GM12878 (cell line): ENCODE measurements around the gene KRTAP5-2. TPM values are rescaled to one million over a fixed set of nuclear protein-coding genes. Genes with fewer than 3 reads are reported as not detected.

Experiments
- ATAC-seq: fragments of 200-7000 bp; cut with Tn5 transposase; 3 replicates; pipeline ENCODE4 v1.9.1; 2020; ENCODE audit warnings: mild to moderate bottlenecking, moderate library complexity
- BruUV-seq: library from RNA; stranded (reverse); fragments of 400-500 nt; replicated peaks from 2 replicates; lab custom pipeline; 2021; lab: Mats Ljungman, UMichigan
- CTCF ChIA-PET: fragments of 300-600 bp; sonication (Branson Sonifier 250); formaldehyde crosslinking; extraction: SDS; loops from one replicate; lab custom pipeline; 2021; ENCODE audit warnings: inconsistent platforms; lab: Yijun Ruan, JAX
- POLR2A ChIA-PET: fragments of 350-600 bp; formaldehyde crosslinking; extraction: SDS; loops from one replicate; lab custom pipeline; 2021; ENCODE audit warnings: inconsistent platforms; lab: Charles Lee
- RAD21 ChIA-PET: fragments of 300-600 bp; sonication (Branson Sonifier 250); formaldehyde crosslinking; loops from one replicate; lab custom pipeline; 2023; ENCODE audit warnings: antibody characterized with exemption; ENCODE audit not compliant: unreplicated experiment; lab: Charles Lee
- SMC1A ChIA-PET: fragments of 300-600 bp; sonication (Branson Sonifier 250); formaldehyde crosslinking; loops from one replicate; lab custom pipeline; 2023; ENCODE audit not compliant: unreplicated experiment, uncharacterized antibody; lab: Charles Lee
- DNase-seq: peaks from one replicate; pipeline ENCODE4 v3.0.0-alpha.2; 2011; ENCODE audit warnings: low read depth, low spot score
- FAIRE-seq: peaks from 3 replicates; lab custom pipeline; 2011; peaks lifted over from hg19 to GRCh38; lab: Jason Lieb, UNC
- H2AFZ ChIP-seq: 2 replicates; pipeline ENCODE4 v1.6.0; 2011; ENCODE audit warnings: low read depth, low read length, control low read depth; ENCODE audit not compliant: control insufficient read depth
- H3K27ac ChIP-seq: 2 replicates; pipeline ENCODE4 v1.5.1; 2011; ENCODE audit warnings: control low read depth; ENCODE audit not compliant: control insufficient read depth, insufficient read depth
- H3K27me3 ChIP-seq, 2 experiments: replicated peaks in 1 of 2; 2 replicates each; pipeline versions ENCODE4 v1.6.0 to v1.6.1; 2011; ENCODE audit warnings: low read length in 1 of 2; ENCODE audit not compliant: control insufficient read depth in 2 of 2, insufficient read depth in 2 of 2
- H3K36me3 ChIP-seq, 2 experiments: 2 replicates each; pipeline ENCODE4 v1.5.1; 2011; ENCODE audit warnings: low read length in 1 of 2; ENCODE audit not compliant: control insufficient read depth in 2 of 2, insufficient read depth in 2 of 2
- H3K4me1 ChIP-seq: 2 replicates; pipeline ENCODE4 v1.6.1; 2011; ENCODE audit warnings: mild to moderate bottlenecking, low read length, moderate library complexity, mixed read lengths; ENCODE audit not compliant: control insufficient read depth, insufficient read depth
- H3K4me2 ChIP-seq: 2 replicates; pipeline ENCODE4 v1.6.0; 2011; ENCODE audit warnings: control low read depth; ENCODE audit not compliant: control insufficient read depth, insufficient read depth
- H3K4me3 ChIP-seq: fragments of 200-600 bp; sonication (generic); 2 replicates; pipeline ENCODE4 v1.5.1; 2016
- H3K79me2 ChIP-seq: 2 replicates; pipeline ENCODE4 v1.6.0; 2011; ENCODE audit warnings: low read length; ENCODE audit not compliant: control insufficient read depth, insufficient read depth
- H3K9ac ChIP-seq: 2 replicates; pipeline ENCODE4 v1.8.0; 2011; ENCODE audit warnings: low read length, control low read depth, mixed read lengths; ENCODE audit not compliant: control insufficient read depth, insufficient read depth
- H3K9me3 ChIP-seq: replicated peaks from 3 replicates; pipeline ENCODE4 v1.5.1; 2011; ENCODE audit warnings: mild to moderate bottlenecking, low read length; ENCODE audit not compliant: control insufficient read depth, insufficient read depth
- H4K20me1 ChIP-seq: 2 replicates; pipeline ENCODE4 v1.6.0; 2011; ENCODE audit not compliant: control insufficient read depth, insufficient read depth
- BCL11A ChIP-seq: IDR thresholded peaks from 2 replicates; pipeline ENCODE4 v1.6.1; 2011; ENCODE audit warnings: low read depth, low read length
- CBX3 ChIP-seq: fragments of 200-600 bp; sonication (generic); IDR thresholded peaks from 2 replicates; pipeline ENCODE4 v1.6.1; 2016; ENCODE audit warnings: low read depth, borderline replicate concordance
- EP300 ChIP-seq, 2 experiments: fragments of 150-350 bp in 1 of 2; IDR thresholded peaks; 2 replicates each; pipeline ENCODE4 v1.6.1; 2011 to 2012; ENCODE audit warnings: low read depth in 2 of 2, low read length in 2 of 2, borderline replicate concordance in 1 of 2, improper control_type of control experiment in 1 of 2, inconsistent platforms in 1 of 2; ENCODE audit not compliant: control insufficient read depth in 1 of 2
- HCFC1 ChIP-seq: fragments of 150-350 bp; IDR thresholded peaks from 2 replicates; pipeline ENCODE4 v1.6.1; 2014; ENCODE audit warnings: low read length
- KLF5 ChIP-seq: fragments of 450-650 bp; IDR thresholded peaks from 2 replicates; pipeline ENCODE4 v1.6.1; 2014; ENCODE audit warnings: mild to moderate bottlenecking; ENCODE audit not compliant: partially characterized antibody
- LARP7 ChIP-seq: fragments of 450-650 bp; IDR thresholded peaks from 2 replicates; pipeline ENCODE4 v1.6.1; 2017; ENCODE audit warnings: mild to moderate bottlenecking
- MEF2A ChIP-seq: IDR thresholded peaks from 2 replicates; pipeline ENCODE4 v1.6.1; 2011; ENCODE audit warnings: low read depth, mild to moderate bottlenecking, low read length, moderate library complexity; ENCODE audit not compliant: insufficient read depth
- MTA2 ChIP-seq: fragments of 450-650 bp; IDR thresholded peaks from 2 replicates; pipeline ENCODE4 v1.6.1; 2016; ENCODE audit warnings: low read depth, mild to moderate bottlenecking, moderate library complexity
- SREBF2 ChIP-seq: IDR thresholded peaks from 2 replicates; pipeline ENCODE4 v1.6.1; 2012; ENCODE audit warnings: mild to moderate bottlenecking, low read length
- TCF3 ChIP-seq: IDR thresholded peaks from 2 replicates; pipeline ENCODE4 v1.6.1; 2012; ENCODE audit warnings: low read depth, mild to moderate bottlenecking, low read length, borderline replicate concordance; ENCODE audit not compliant: insufficient read depth
- WRNIP1 ChIP-seq: IDR thresholded peaks from 2 replicates; pipeline ENCODE4 v1.6.1; 2011; ENCODE audit warnings: low read depth, low read length, improper control_type of control experiment, borderline replicate concordance
- YY1 ChIP-seq: IDR thresholded peaks from 2 replicates; pipeline ENCODE4 v1.6.1; 2011; ENCODE audit warnings: low read depth, mild to moderate bottlenecking, low read length
- WGBS: methylation state at CpG from one replicate; pipeline ENCODE4 v1.1.6; 2016; ENCODE audit warnings: low lambda C conversion rate; ENCODE audit not compliant: insufficient replicate concordance, insufficient coverage; ENCODE audit errors: missing lambda C conversion rate; 5-methylcytosine and 5-hydroxymethylcytosine counted together
- in situ Hi-C: fragments of 300-500 bp; cut with MboI; formaldehyde crosslinking; loops from 9 replicates; pipeline ENCODE4 v1.14.3; 2018; ENCODE audit warnings: mixed read lengths
- intact Hi-C: fragments of 100-400 bp; cut with micrococcal nuclease; formaldehyde crosslinking; loops from one replicate; pipeline ENCODE4 v1.14.2; 2022; ENCODE audit not compliant: unreplicated experiment
- polyA plus RNA-seq, 11 experiments: library from polyadenylated mRNA; depleted of rRNA in 4 of 11; unstranded in 6 of 11; stranded (reverse) in 5 of 11; fragments of >200 nt; fragmentation: Nextera tagmentation in 4 of 11; fragmentation: Illumina TruSeq in 1 of 11; extraction: Ambion mirVana in 4 of 11; extraction: Trizol in 1 of 11; gene quantifications; 1 replicate in 1 of 11; 2 replicates in 10 of 11; pipeline versions ENCODE4 v1.2.1 to v1.2.3, GENCODE V29; 2011 to 2016; ENCODE audit warnings: inconsistent platforms in 2 of 11, missing spikeins in 2 of 11, low read depth in 1 of 11
- total RNA-seq, 4 experiments: library from RNA; depleted of rRNA in 3 of 4; stranded (reverse); fragments of >200 nt in 3 of 4; fragmentation: Illumina TruSeq in 1 of 4; extraction: Trizol in 1 of 4; gene quantifications; 2 replicates each; pipeline versions ENCODE4 v1.2.1 to v1.2.3, GENCODE V29; 2013 to 2021
- TF ChIP-seq, protein P1 (sequence below): fragments of 450-650 bp; IDR thresholded peaks from 2 replicates; pipeline ENCODE4 v1.6.1; 2017; ENCODE audit warnings: mild to moderate bottlenecking, low read depth, inconsistent platforms; ENCODE audit not compliant: poor library complexity, severe bottlenecking
- TF ChIP-seq, protein P2 (sequence below): fragments of 450-650 bp; IDR thresholded peaks from 2 replicates; pipeline ENCODE4 v1.6.1; 2017; ENCODE audit warnings: low read depth, mild to moderate bottlenecking, moderate library complexity

The KRTAP5-2 gene
- total and polyA plus RNA-seq, 10 of the 15 experiments (the other 5 are each of a cell fraction or from before 2014, with no cell fraction given) = not detected

DNA sequence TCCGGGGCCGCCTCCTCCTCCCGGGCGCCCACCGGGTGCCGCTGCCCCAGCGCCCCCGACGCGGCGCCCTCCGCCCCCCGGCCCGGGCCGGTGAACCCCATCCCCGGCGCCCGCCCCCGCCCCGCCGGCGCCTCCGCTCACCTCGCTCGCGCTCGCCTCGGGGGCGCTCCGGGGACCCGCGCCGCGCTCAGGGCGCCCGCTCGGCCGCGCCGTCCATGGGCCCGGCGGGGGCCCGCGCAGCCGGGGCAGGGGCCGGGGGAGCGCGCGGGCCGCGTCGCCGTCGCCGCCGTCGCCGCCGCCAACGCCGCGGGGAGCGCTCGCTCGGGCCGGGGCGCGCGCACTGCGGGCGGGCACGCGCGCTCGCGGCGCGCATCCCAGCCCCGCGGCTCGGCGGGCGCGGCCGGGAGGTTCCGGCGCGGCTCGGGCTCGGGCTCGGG, 26.3 kb downstream of the KRTAP5-2 start:
- Histone ChIP-seq H3K4me3 (no peak overlapping the region), H3K36me3 (no peaks in the 10 kb centered on the region), H3K9me3 (no peaks in the 10 kb centered on the region; the same call in 2 of the 3 replicates), H3K9ac (no peak overlapping the region), H3K4me1 (no peaks in the 10 kb centered on the region), H3K4me2 (no peak overlapping the region), H3K27me3 (peaks cover 3 to 10% of the 10 kb centered on the region in 2 experiments; a peak in 3 of 4 replicates), H4K20me1 (no peaks in the 10 kb centered on the region), H3K27ac (no peak overlapping the region), H3K79me2 (no peaks in the 10 kb centered on the region), H2AFZ (no peak overlapping the region)
- intact Hi-C loops = loop anchor here (10.0 kb wide), 2 partner anchors 267 to 457 kb away; partner anchors contain the start of gene TOLLIP
- ChIA-PET CTCF (interaction anchor here (0.7 kb wide), 1 partner anchor 50 kb away, joined by 3 read pairs; no protein-coding TSS in a partner anchor), SMC1A (no interaction called here), RAD21 (interaction anchor here (1.1 kb wide), 1 partner anchor 34 kb away, joined by 3 read pairs; no protein-coding TSS in a partner anchor), POLR2A (no interaction called here)
- ATAC-seq (no peak), FAIRE-seq (no peak), DNase-seq (no peak)
- TF ChIP-seq EP300 (IDR thresholded peaks at IDR 0.05; ENCODE audit: borderline replicate concordance in 1 of 2, control insufficient read depth in 1 of 2, low read depth in 2 of 2, low read length in 2 of 2) (no peak), MEF2A (no peak), BCL11A (no peak), SREBF2 (no peak), HCFC1 (no peak), KLF5 (no peak), CBX3 (no peak), LARP7 (no peak), WRNIP1 (no peak), TCF3 (no peak), MTA2 (no peak), YY1 (no peak)
- TF ChIP-seq, protein P1, sequence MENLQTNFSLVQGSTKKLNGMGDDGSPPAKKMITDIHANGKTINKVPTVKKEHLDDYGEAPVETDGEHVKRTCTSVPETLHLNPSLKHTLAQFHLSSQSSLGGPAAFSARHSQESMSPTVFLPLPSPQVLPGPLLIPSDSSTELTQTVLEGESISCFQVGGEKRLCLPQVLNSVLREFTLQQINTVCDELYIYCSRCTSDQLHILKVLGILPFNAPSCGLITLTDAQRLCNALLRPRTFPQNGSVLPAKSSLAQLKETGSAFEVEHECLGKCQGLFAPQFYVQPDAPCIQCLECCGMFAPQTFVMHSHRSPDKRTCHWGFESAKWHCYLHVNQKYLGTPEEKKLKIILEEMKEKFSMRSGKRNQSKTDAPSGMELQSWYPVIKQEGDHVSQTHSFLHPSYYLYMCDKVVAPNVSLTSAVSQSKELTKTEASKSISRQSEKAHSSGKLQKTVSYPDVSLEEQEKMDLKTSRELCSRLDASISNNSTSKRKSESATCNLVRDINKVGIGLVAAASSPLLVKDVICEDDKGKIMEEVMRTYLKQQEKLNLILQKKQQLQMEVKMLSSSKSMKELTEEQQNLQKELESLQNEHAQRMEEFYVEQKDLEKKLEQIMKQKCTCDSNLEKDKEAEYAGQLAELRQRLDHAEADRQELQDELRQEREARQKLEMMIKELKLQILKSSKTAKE = no peak
- TF ChIP-seq, protein P2, sequence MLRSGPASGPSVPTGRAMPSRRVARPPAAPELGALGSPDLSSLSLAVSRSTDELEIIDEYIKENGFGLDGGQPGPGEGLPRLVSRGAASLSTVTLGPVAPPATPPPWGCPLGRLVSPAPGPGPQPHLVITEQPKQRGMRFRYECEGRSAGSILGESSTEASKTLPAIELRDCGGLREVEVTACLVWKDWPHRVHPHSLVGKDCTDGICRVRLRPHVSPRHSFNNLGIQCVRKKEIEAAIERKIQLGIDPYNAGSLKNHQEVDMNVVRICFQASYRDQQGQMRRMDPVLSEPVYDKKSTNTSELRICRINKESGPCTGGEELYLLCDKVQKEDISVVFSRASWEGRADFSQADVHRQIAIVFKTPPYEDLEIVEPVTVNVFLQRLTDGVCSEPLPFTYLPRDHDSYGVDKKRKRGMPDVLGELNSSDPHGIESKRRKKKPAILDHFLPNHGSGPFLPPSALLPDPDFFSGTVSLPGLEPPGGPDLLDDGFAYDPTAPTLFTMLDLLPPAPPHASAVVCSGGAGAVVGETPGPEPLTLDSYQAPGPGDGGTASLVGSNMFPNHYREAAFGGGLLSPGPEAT = no peak
- BruUV-seq = no TSS peak
- WGBS = no CpG with 5 or more reads among the region's 91 CpGs
- in situ Hi-C loops = no loop called here
